Left lung (tissue), 10 donors: ENCODE measurements around the gene LRRC73. TPM values are rescaled to one million over a fixed set of nuclear protein-coding genes. Genes with fewer than 3 reads are reported as not detected.

Source experiments
- ATAC-seq: fragments of 200-7000 bp; cut with Tn5 transposase; one replicate; pipeline ENCODE4 v1.9.1; 2020; ENCODE audit warnings: moderate library complexity
- DNase-seq, 4 donors: peaks; one replicate each; pipeline ENCODE4 v3.0.0-alpha.2; 2013 to 2020
- H3K27ac ChIP-seq, 2 donors: fragments of 200-600 bp; sonication (generic) in 1 of 2; one replicate each; pipeline versions ENCODE4 v1.5.0 to v1.8.0; 2020 to 2021
- H3K27me3 ChIP-seq, 2 donors: fragments of 200-600 bp; sonication (generic) in 1 of 2; one replicate each; pipeline versions ENCODE4 v1.5.0 to v1.8.0; 2020 to 2021
- H3K36me3 ChIP-seq, 2 donors: fragments of 200-600 bp; sonication (generic) in 1 of 2; one replicate each; pipeline versions ENCODE4 v1.5.0 to v1.8.0; 2020 to 2021
- H3K4me1 ChIP-seq, 2 donors: fragments of 200-600 bp; one replicate each; pipeline ENCODE4 v1.8.0; 2021
- H3K4me3 ChIP-seq, 2 donors: fragments of 200-600 bp; sonication (generic) in 1 of 2; one replicate each; pipeline versions ENCODE4 v1.5.0 to v1.8.0; 2020 to 2021; ENCODE audit warnings: mild to moderate bottlenecking in 1 of 2
- H3K9me3 ChIP-seq, 2 donors: fragments of 200-600 bp; sonication (generic) in 1 of 2; one replicate each; pipeline versions ENCODE4 v1.5.0 to v1.8.0; 2020 to 2021
- CTCF ChIP-seq, 2 donors: fragments of 200-600 bp; sonication (generic) in 1 of 2; IDR thresholded peaks; one replicate each; pipeline versions ENCODE4 v1.5.0 to v1.8.0; 2021; ENCODE audit warnings: antibody characterized with exemption in 2 of 2
- intact Hi-C, 2 donors: fragments of 100-400 bp; cut with DNase I; formaldehyde crosslinking; loops; one replicate each; pipeline versions ENCODE4 v1.11.2 to v1.14.2; 2022
- polyA plus RNA-seq, 6 donors: library from polyadenylated mRNA; unstranded; fragments of 120-200 nt; gene quantifications; one replicate each; pipeline ENCODE4 v1.2.1, GENCODE V29; 2013; ENCODE audit not compliant: insufficient read length in 6 of 6
- total RNA-seq, 2 donors: library from RNA; stranded (reverse); fragmentation: NEBNext Ultra II Directional; extraction: Animal tissue kit (Norgen Biotek cat#: 25700); gene quantifications; one replicate each; pipeline ENCODE4 v1.2.1, GENCODE V29; 2021
- donor health status: DM: no; HTN: yes; CAD: no.
- donor health status: DM: no; HTN: no; CAD: no.

LRRC73 gene
- total and polyA plus RNA-seq, 8 donors, result 0.30 to 1.5 (median 0.60) TPM

- Histone ChIP-seq H3K36me3 (peaks cover 0 to 53% of the 10 kb centered on the region in 2 donors), H3K4me3 (no peak overlapping the region), H3K4me1 (peaks cover 29 to 64% of the 10 kb centered on the region in 2 donors), H3K9me3 (no peaks in the 10 kb centered on the region), H3K27me3 (peaks cover 0 to 31% of the 10 kb centered on the region in 2 donors), H3K27ac (no peak overlapping the region)
- no peak for DNase-seq
- ATAC-seq, result no peak
- no peak for TF ChIP-seq CTCF (IDR thresholded peaks at IDR 0.05)
- intact Hi-C loops, result no loop called here
Observed at GRCh38 chr6:43511824-43512415, 1.8 kb upstream of the LRRC73 start.

GRCh38 chr6:43510827-43511163, 649 bp upstream of the LRRC73 start:
- DNase-seq, result no peak
- peak; percentile 15 for ATAC-seq
- H3K4me1 ChIP-seq, result peaks cover 26 to 65% of the 10 kb centered on the region in 2 donors
- intact Hi-C loops, result no loop called here
- peaks cover 0 to 31% of the 10 kb centered on the region in 2 donors for H3K27me3 ChIP-seq
- no peak for TF ChIP-seq CTCF (IDR thresholded peaks at IDR 0.05)
- no peaks in the 10 kb centered on the region for H3K9me3 ChIP-seq
- peak overlapping the region in 1 of 2 donors; percentile 40 for H3K27ac ChIP-seq
- H3K4me3 ChIP-seq, result peak overlapping the region; percentile 60 to 69
- H3K36me3 ChIP-seq, result peaks cover 0 to 57% of the 10 kb centered on the region in 2 donors

GRCh38 chr6:43509142-43509983, 783 bp downstream of the LRRC73 start:
- peaks cover 13 to 50% of the 10 kb centered on the region in 2 donors for H3K4me1 ChIP-seq
- peaks cover 0 to 57% of the 10 kb centered on the region in 2 donors for H3K36me3 ChIP-seq
- ATAC-seq (peak; percentile 1), DNase-seq (no peak)
- no peak overlapping the region for H3K27ac ChIP-seq
- TF ChIP-seq CTCF (IDR thresholded peaks at IDR 0.05), result no peak
- intact Hi-C loops, result loop anchor here (5.0 to 10.0 kb wide), 3 partner anchors 55 to 245 kb away; partner anchors contain the start of gene DLK2 (in 1 of the 2)
- H3K9me3 ChIP-seq, result no peaks in the 10 kb centered on the region
- peak overlapping the region; percentile 60 to 69 for H3K4me3 ChIP-seq
- H3K27me3 ChIP-seq, result peaks cover 0 to 31% of the 10 kb centered on the region in 2 donors

GRCh38 chr6:43508481-43509141, 1.5 kb downstream of the LRRC73 start:
- H3K4me3 ChIP-seq, result no peak overlapping the region
- intact Hi-C loops, result loop anchor here (5.0 to 10.0 kb wide), 3 partner anchors 54 to 244 kb away; partner anchors contain the start of gene DLK2 (in 1 of the 2)
- peaks cover 0 to 57% of the 10 kb centered on the region in 2 donors for H3K36me3 ChIP-seq
- no peaks in the 10 kb centered on the region for H3K9me3 ChIP-seq
- H3K27me3 ChIP-seq, result peaks cover 0 to 31% of the 10 kb centered on the region in 2 donors
- H3K27ac ChIP-seq, result no peak overlapping the region
- peaks cover 10 to 43% of the 10 kb centered on the region in 2 donors for H3K4me1 ChIP-seq
- TF ChIP-seq CTCF (IDR thresholded peaks at IDR 0.05), result no peak
- no peak for DNase-seq
- ATAC-seq, result no peak
